GM23248 (cell line): ENCODE data around the gene GADD45G. TPM values are rescaled to one million over a fixed set of nuclear protein-coding genes. Genes with fewer than 3 reads are reported as not detected.

ENCODE experiments used
- DNase-seq: peaks from one replicate; pipeline ENCODE4 v3.0.0-alpha.2; 2015
- H2AFZ ChIP-seq: fragments of 200-600 bp; sonication (generic); 2 replicates; pipeline ENCODE4 v1.6.1; 2016; ENCODE audit warnings: antibody characterized with exemption
- H3F3A ChIP-seq: fragments of 200-600 bp; sonication (generic); 2 replicates; pipeline ENCODE4 v1.6.1; 2016; ENCODE audit warnings: mild to moderate bottlenecking, antibody characterized with exemption, mixed run types; ENCODE audit not compliant: insufficient read depth
- H3K27ac ChIP-seq: fragments of 200-600 bp; sonication (generic); 2 replicates; pipeline ENCODE4 v1.5.1; 2016; ENCODE audit warnings: mild to moderate bottlenecking
- H3K27me3 ChIP-seq: fragments of 200-600 bp; sonication (generic); replicated peaks from 2 replicates; pipeline ENCODE4 v1.6.1; 2016; ENCODE audit warnings: mild to moderate bottlenecking; ENCODE audit not compliant: insufficient read depth
- H3K36me3 ChIP-seq: fragments of 200-600 bp; sonication (generic); 2 replicates; pipeline ENCODE4 v1.6.1; 2016; ENCODE audit warnings: low read depth, mild to moderate bottlenecking
- H3K4me1 ChIP-seq: fragments of 200-600 bp; sonication (generic); 2 replicates; pipeline ENCODE4 v1.6.1; 2016; ENCODE audit warnings: mild to moderate bottlenecking; ENCODE audit not compliant: insufficient read depth
- H3K4me2 ChIP-seq: fragments of 200-600 bp; sonication (generic); one replicate; pipeline ENCODE4 v1.6.1; 2016; ENCODE audit warnings: mild to moderate bottlenecking; ENCODE audit not compliant: unreplicated experiment
- H3K4me3 ChIP-seq: fragments of 200-600 bp; sonication (generic); 2 replicates; pipeline ENCODE4 v1.5.1; 2016; ENCODE audit warnings: mild to moderate bottlenecking
- H3K79me2 ChIP-seq: fragments of 200-600 bp; sonication (generic); 2 replicates; pipeline ENCODE4 v1.6.1; 2016; ENCODE audit warnings: mild to moderate bottlenecking; ENCODE audit not compliant: insufficient read depth
- H3K9ac ChIP-seq: fragments of 200-600 bp; sonication (generic); 2 replicates; pipeline ENCODE4 v1.6.1; 2016; ENCODE audit warnings: mild to moderate bottlenecking
- H3K9me2 ChIP-seq: fragments of 200-600 bp; sonication (generic); 2 replicates; pipeline ENCODE4 v1.6.1; 2016; ENCODE audit warnings: mixed run types, mild to moderate bottlenecking, moderate library complexity; ENCODE audit not compliant: insufficient read depth
- H3K9me3 ChIP-seq: fragments of 200-600 bp; sonication (generic); one replicate; pipeline ENCODE4 v1.6.1; 2017; ENCODE audit warnings: low read depth
- H4K20me1 ChIP-seq: fragments of 200-600 bp; sonication (generic); 2 replicates; pipeline ENCODE4 v1.6.0; 2016; ENCODE audit not compliant: insufficient read depth
- EZH2 ChIP-seq: fragments of 200-600 bp; sonication (generic); IDR thresholded peaks from 2 replicates; pipeline ENCODE4 v1.6.1; 2018; ENCODE audit warnings: antibody characterized with exemption, mild to moderate bottlenecking; ENCODE audit not compliant: insufficient read depth, poor library complexity, severe bottlenecking
- EZH2phosphoT487 ChIP-seq: fragments of 200-600 bp; sonication (generic); IDR thresholded peaks from 2 replicates; pipeline ENCODE4 v1.6.1; 2018; ENCODE audit warnings: antibody characterized with exemption, moderate library complexity, mild to moderate bottlenecking, low read depth; ENCODE audit not compliant: insufficient read depth
- WGBS, 2 experiments: methylation state at CpG; one replicate each; pipeline ENCODE4 v1.1.6; 2015 to 2017; ENCODE audit warnings: low lambda C conversion rate in 2 of 2, low coverage in 1 of 2; ENCODE audit errors: missing lambda C conversion rate in 2 of 2; 5-methylcytosine and 5-hydroxymethylcytosine counted together
- in situ Hi-C: fragments of 300-500 bp; cut with MboI; formaldehyde crosslinking; loops from 2 replicates; pipeline ENCODE4 v1.15.0; 2020
- polyA plus RNA-seq: library from polyadenylated mRNA; unstranded; fragments of >200 nt; fragmentation: Nextera tagmentation; extraction: Ambion mirVana; gene quantifications from 2 replicates; pipeline ENCODE4 v1.2.1, GENCODE V29; 2016
- total RNA-seq: library from RNA; depleted of rRNA; stranded (reverse); fragments of >200 nt; shearing (Covaris generic); gene quantifications from 2 replicates; pipeline ENCODE4 v1.2.3, GENCODE V29; 2014

The GADD45G gene
- total and polyA plus RNA-seq, 2 experiments from 2014 or later = 0.54 to 1.2 TPM

DNA sequence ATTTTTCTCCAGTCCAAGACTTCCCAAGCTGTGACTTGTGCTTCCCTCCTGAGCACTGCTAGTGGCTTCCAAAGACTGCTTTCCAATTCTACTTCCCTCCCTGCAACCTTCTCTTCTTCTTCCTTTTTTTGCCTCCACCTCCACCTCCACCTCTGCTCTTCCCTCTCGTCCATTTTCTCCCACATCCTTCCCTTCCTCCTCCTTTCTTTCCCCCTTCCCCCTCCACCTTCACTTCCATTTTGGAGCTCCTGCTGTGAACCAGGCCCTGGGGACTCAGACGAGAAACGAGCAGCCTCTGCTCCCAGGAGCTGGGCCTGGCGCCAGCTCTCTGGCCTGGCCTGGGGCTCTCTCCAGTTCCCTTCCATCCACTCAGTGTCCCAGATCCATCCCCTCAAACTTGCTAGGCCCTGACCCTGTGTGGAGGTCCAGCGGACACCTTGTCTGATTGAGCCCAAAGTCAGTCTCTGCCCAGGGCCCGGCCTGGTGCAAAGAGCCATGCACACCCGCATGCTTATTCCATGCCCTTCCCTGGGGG, 5.6 kb downstream of the GADD45G start:
- Histone ChIP-seq H3K4me2 (no peak overlapping the region), H3K4me1 (0 out of 2 replicates have a peak, but pooled peaks cover 11% of the 10 kb centered on the region), H4K20me1 (no peaks in the 10 kb centered on the region), H3K4me3 (no peak overlapping the region), H3K9ac (no peak overlapping the region), H3K9me3 (no peaks in the 10 kb centered on the region), H3F3A (peaks cover 13% of the 10 kb centered on the region), H2AFZ (no peak overlapping the region), H3K27me3 (no peaks in the 10 kb centered on the region), H3K9me2 (no peaks in the 10 kb centered on the region), H3K27ac (no peak overlapping the region), H3K36me3 (no peaks in the 10 kb centered on the region), H3K79me2 (no peaks in the 10 kb centered on the region)
- WGBS, 2 experiments = 77 to 83% methylated on average over 7 of the region's 7 CpGs
- in situ Hi-C loops = no loop called here
- TF ChIP-seq EZH2 = no peak
- TF ChIP-seq EZH2phosphoT487 = no peak
- no peak for DNase-seq

DNA sequence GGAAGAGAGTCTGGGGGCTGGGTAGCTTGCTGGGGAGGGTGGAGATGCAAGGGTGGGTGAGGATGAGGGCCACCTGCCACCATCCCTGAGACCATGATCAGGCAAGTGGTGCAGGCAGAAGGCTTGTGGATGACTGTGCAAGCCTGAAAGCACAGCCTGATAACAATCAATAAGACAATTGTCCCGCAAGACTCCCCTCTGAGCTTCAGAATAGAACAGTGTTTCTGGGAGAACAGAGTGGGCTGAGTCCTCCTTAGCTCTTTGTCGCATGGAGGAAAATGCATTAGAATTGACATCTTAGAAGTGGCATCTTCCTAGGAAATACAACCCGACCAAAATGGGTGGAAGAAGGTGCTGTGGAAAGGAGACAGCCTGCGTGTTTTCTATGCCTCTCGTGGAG, 6.6 kb downstream of the GADD45G start:
- Histone ChIP-seq H3K4me2 (no peak overlapping the region), H2AFZ (no peak overlapping the region), H3F3A (peaks cover 12% of the 10 kb centered on the region), H3K9ac (no peak overlapping the region), H3K4me3 (no peak overlapping the region), H3K27ac (no peak overlapping the region), H3K9me3 (no peaks in the 10 kb centered on the region), H4K20me1 (no peaks in the 10 kb centered on the region), H3K79me2 (no peaks in the 10 kb centered on the region), H3K27me3 (no peaks in the 10 kb centered on the region), H3K9me2 (no peaks in the 10 kb centered on the region), H3K36me3 (no peaks in the 10 kb centered on the region), H3K4me1 (0 out of 2 replicates have a peak, but pooled peaks cover 9% of the 10 kb centered on the region)
- TF ChIP-seq EZH2phosphoT487 (no peak), EZH2 (no peak)
- DNase-seq = no peak
- WGBS, 2 experiments = 67 to 71% methylated on average over 5 of the region's 5 CpGs
- in situ Hi-C loops = no loop called here

DNA sequence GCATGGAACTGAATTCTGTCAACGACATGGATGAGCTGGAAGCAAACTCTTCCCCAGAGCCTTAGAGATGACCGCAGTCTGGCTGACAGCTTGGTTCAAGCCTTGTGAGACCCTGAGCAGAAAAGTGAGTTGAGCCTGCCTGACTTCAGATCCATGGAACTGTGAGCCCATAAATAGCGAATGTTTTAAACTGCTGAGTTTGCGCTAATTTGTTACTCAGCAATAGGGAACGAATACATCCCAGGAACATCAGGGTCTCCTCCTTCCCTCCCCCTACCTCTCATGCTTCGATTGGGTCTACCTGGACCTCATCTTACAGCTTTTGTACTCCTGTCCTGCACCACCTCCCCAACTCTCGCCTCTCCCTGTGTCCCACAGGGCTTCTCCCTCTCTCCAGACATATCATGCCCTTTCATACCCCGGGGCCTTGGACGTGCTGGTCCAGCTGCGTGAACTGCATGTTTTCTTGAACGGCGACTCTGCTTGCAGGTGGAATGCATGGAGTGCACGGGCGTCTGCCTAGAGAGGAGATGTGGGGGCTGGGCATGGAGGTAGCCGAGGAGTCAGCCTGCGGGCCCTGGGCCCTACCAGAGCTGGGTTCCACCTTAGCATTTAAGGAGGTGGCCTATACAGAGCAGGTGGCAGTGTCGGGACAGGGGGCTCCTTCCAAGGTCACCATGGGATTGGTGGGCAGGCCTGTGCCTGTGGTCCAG, 7.9 kb downstream of the GADD45G start:
- H3K4me2 ChIP-seq = no peak overlapping the region
- in situ Hi-C loops = no loop called here
- no peaks in the 10 kb centered on the region for H3K4me1 ChIP-seq
- no peak for TF ChIP-seq EZH2
- no peak for TF ChIP-seq EZH2phosphoT487
- H2AFZ ChIP-seq = no peak overlapping the region
- H3K36me3 ChIP-seq = no peaks in the 10 kb centered on the region
- no peaks in the 10 kb centered on the region for H4K20me1 ChIP-seq
- DNase-seq = no peak
- no peaks in the 10 kb centered on the region for H3K9me2 ChIP-seq
- no peaks in the 10 kb centered on the region for H3K79me2 ChIP-seq
- no peak overlapping the region for H3K4me3 ChIP-seq
- H3F3A ChIP-seq = no peaks in the 10 kb centered on the region
- 68 to 73% methylated on average over 17 of the region's 17 CpGs for WGBS, 2 experiments
- H3K9ac ChIP-seq = no peak overlapping the region
- no peak overlapping the region for H3K27ac ChIP-seq
- no peaks in the 10 kb centered on the region for H3K27me3 ChIP-seq
- no peaks in the 10 kb centered on the region for H3K9me3 ChIP-seq

DNA sequence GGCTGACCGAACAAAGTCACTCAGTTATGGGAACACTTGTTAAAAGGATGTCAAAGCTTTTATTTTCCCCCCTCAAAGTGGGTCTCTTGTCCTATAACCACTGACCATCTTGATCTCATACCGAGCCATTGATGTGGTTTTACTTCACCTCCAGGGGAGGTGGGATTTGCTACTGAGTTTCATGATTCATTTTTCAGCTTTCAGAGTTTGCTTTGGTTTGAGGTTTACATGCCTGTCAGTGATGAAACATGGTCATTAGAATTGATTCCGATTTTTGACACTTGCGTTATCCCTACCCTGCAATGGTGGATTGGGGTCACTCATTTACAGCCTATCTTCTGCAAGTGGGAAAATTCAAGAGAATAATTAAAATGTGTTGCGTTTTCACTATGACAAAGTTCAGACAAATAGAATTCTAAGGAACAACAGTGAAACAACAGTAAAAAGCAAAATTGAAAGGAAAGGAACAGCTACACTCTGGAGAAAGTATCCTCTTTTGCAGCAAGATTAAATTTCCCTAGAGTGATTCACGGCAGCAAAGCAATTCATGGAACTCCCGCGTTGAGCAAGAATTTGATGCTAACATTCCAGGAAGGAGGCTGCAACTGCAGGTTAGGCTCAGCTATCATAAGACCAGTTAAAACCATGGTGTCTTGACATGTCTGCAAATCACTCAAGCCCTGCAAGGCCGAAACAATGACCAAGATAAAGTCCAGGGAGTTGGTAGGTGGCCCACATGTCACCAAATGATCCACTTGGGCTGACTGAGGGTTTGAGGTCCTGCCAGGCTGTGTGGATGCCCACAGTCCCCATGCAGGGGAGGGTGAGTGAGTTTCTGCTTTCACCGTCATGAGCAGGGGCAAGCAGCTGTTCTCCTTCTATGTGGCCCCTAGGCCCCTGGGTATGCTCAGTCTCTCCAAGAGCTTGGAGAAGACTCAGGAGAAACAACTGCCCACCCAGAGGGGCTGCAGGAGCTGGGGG, 9.4 kb downstream of the GADD45G start:
- Histone ChIP-seq H3K27ac (no peak overlapping the region), H3K79me2 (no peaks in the 10 kb centered on the region), H3K4me3 (no peak overlapping the region), H3F3A (no peaks in the 10 kb centered on the region), H3K9me2 (no peaks in the 10 kb centered on the region), H3K9ac (no peak overlapping the region), H3K4me1 (no peaks in the 10 kb centered on the region), H2AFZ (no peak overlapping the region), H4K20me1 (no peaks in the 10 kb centered on the region), H3K27me3 (no peaks in the 10 kb centered on the region), H3K9me3 (no peaks in the 10 kb centered on the region), H3K4me2 (no peak overlapping the region), H3K36me3 (no peaks in the 10 kb centered on the region)
- TF ChIP-seq EZH2 (no peak), EZH2phosphoT487 (no peak)
- no peak for DNase-seq
- WGBS, 2 experiments = 70 to 71% methylated on average over 10 of the region's 10 CpGs
- in situ Hi-C loops = no loop called here
